GM19468 (cell line): ENCODE measurements around the gene PTCRA.
"Not testable (repeated sequence)": the region's sequence is repeated elsewhere in the genome, so short reads cannot be mapped to it uniquely, and the experiment has no call there.

Source experiments
- ATAC-seq: cut with Tn5 transposase; IDR thresholded peaks from one replicate; pipeline ENCODE4 v1.9.1; 2021; ENCODE audit warnings: mild to moderate bottlenecking, moderate library complexity, moderate number of reproducible peaks; ENCODE audit not compliant: unreplicated experiment; ENCODE audit errors: extremely low read depth

The PTCRA gene

GRCh38 chr6:42902429-42903263 is 13.2 kb upstream of the PTCRA start:
- not testable (repeated sequence) for ATAC-seq

GRCh38 chr6:42904467-42904866 is 11.4 kb upstream of the PTCRA start:
- ATAC-seq = no peak

- no peak for ATAC-seq
These were observed 8.5 kb upstream of the PTCRA start for GRCh38 chr6:42907336-42907735.

- ATAC-seq = no peak
These were observed 6.0 kb upstream of the PTCRA start for GRCh38 chr6:42909835-42910234.

DNA sequence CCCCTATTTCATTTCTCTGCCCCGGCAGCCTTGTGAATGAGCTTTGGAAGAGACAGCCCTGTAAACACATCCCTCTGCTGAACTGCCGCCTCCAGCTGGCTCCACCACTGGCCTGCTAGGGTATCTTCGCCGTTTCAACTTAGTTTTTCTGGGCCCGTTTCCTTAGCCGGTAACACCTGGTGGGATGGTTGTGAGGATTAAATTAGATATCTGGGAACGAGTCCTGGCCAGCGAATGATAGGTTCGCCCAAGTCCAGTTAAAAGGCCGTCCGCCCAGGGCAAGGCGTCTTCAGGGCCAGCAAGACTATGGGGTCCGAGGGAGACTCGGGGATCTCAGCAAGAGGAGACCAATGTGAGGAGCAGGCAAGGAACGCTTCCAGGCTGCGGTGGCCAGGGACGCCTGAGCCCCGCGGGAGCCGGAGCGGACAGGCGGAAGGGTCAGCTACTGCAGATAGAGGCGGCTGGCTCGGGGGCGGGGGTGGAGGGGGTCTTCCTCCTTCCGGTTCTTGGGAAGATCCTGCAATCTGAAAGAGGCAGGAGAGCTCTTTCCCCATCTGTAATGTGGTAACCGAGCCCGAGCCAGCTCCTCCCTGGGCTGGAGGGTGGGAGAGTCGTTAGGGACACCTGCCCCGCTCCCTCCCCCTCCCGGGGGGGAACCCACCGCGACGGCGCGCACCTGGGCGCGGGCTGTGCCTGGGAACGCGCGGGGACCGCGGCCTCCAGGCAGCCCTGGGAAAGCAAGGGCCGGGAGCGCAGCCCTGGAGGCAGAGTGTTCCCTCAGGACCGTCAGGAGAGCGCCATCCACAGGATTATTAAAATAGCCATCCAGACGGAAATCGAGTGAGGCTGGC is 4.5 kb upstream of the PTCRA start:
- no peak for ATAC-seq

- ATAC-seq = no peak
These were observed 1.3 kb upstream of the PTCRA start for GRCh38 chr6:42914546-42914945.

- no peak for ATAC-seq
These were observed 435 bp downstream of the PTCRA start for GRCh38 chr6:42916288-42916687.

DNA sequence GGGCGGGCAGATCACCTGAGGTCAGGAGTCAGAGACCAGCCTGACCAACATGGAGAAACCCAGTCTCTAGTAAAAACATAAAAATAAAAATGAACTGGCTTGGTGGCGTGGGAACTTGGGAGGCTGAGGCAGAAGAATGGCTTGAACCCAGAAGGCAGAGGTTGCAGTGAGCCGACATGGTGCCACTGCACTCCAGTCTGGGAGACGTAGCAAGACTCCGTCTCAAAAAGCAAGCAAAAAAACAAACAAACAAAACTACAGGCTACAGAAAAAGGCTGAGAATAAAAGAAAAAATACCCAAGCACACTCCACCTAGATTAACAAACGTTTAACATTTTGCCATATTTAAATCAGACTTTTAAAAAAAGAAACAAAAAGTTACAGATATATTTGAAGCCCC is 5.9 kb downstream of the PTCRA start:
- ATAC-seq = no peak

- ATAC-seq = no peak
These were observed 7.8 kb downstream of the PTCRA start for GRCh38 chr6:42923666-42924065.

DNA sequence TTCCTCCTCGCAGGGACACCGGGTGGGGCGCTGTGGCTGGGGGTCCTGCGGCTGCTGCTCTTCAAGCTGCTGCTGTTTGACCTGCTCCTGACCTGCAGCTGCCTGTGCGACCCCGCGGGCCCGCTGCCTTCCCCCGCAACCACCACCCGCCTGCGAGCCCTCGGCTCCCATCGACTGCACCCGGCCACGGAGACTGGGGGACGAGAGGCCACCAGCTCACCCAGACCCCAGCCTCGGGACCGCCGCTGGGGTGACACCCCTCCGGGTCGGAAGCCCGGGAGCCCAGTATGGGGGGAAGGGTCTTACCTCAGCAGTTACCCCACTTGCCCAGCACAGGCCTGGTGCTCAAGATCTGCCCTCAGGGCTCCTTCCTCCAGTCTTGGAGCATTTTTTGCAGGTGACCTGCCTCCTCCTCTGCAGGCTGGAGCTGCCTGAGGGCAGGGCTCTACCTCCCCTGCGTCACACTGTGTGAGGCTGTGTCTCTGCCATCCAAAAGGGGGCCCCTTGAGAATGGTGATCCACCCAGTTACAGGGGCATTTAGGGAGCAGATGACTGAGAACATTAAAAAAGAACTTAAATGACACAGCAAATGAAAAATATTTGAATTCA is 9.5 kb downstream of the PTCRA start:
- no peak for ATAC-seq

GRCh38 chr6:42928986-42929820 is 13.3 kb downstream of the PTCRA start, which contains the start of gene CNPY3:
TSS of gene CNPY3 (plus strand) at chr6:42929480. CDS start at chr6:42929571, 91 bp downstream.
- ATAC-seq = peak; percentile 62

GRCh38 chr6:42929821-42930360 is 14.0 kb downstream of the PTCRA start:
- peak; percentile 25 for ATAC-seq

DNA sequence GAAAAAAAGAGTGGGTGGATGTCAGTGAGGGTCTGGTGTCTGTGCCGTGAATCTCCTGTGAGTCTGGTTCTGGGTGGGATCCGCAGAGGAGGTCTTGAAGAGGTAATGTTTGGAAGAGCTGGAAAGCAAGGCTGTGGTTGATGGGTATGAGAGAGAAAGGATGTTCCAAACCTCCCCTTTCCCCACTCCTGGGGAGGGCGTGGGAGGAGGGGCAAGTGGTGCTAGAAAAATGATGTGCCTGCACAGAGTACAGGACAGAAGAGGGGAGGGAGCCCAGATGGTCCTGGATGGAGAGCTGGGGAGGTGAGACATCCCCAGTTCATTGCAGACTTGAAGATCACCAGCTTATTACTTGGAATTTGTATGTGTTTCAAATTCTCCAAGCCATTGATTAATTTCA is 16.6 kb downstream of the PTCRA start:
- ATAC-seq = no peak

DNA sequence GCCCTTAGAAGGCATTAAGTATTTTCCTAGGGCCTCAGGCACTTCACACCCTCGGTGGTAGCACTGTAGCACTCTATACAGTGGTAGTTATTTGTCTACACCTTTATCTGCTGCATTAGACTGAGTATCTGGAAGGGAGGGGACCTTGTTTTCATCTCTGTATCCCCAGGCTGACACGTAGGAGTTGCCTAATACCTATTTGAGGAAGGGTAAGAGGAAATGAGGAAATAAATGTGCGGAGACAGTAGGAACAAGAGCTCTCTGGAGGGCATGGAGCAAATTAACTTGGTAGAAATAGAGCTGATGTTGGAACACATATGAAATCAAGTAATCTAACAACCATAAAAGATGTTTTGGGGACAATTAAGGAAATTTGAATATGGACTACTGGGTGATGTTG is 17.4 kb downstream of the PTCRA start:
- no peak for ATAC-seq

DNA sequence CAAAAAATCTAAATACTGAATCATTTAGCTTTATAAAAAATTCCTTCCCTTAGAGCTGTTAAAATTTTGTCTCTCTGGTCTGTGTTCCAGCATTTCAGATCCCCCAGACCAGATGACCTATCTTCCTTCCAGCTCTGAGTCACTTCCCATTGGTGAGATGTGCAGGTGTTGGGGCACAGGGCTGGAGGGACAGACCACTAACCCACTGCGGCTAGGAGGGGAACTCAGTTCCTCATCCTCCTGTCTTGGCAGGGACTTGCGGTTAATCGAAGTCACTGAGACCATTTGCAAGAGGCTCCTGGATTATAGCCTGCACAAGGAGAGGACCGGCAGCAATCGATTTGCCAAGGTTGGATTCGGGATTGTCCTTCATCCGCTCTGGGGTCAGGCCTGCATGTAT is 19.5 kb downstream of the PTCRA start:
- ATAC-seq = no peak

DNA sequence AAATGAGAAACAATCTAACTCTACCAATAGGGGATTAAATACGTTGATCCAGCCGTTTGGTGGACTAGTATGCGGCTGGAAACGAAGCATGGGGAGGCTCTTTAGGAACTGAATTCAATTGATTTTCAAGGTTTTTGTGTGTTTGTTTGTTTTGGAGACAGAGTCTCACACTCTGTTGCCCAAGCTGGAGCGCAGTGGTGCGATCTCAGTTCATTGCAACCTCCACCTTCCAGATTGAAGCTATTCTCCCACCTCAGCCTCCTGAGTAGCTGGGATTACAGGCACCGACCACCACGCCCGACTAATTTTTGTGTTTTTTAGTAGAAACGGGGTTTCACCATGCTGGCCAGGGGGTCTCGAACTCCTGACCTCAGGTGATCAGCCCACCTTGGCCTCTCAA is 20.5 kb downstream of the PTCRA start:
- no peak for ATAC-seq

DNA sequence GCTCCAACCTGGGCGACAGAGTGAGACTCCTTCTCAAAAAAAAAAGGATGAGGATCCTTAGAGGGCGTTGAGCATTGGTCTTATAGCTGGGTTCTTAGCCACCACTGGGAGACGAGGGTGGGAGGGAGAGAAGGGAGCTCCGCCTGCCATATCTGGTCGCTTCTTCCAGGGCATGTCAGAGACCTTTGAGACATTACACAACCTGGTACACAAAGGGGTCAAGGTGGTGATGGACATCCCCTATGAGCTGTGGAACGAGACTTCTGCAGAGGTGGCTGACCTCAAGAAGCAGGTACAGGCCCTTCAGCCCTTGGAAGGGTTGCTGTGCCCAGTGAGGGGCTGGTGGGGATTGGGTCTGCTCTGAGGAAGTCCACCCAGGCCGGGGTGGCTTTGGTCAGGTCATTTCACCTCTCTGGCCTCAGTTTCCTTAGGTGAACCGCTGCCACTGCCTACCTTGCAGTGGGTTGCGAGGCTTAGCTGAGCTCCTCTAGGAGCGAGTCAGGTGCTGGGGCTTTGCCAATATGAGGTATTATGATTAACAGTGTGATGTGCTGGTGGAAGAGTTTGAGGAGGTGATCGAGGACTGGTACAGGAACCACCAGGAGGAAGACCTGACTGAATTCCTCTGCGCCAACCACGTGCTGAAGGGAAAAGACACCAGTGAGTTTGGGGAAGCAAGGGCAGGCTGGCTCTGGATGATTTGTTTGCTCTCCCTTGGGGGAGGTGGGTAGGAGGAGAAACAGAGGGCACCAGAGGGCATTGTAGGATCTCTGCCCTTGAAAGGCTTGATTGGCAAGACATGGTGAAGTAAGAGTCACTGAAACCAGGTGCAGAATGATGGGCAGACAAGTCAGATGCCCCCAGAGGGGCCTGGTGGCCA is 21.9 kb downstream of the PTCRA start:
- no peak for ATAC-seq

- ATAC-seq = no peak
These were observed 22.6 kb downstream of the PTCRA start for GRCh38 chr6:42938428-42938796.
